OCI-LY7 (cell line): ENCODE results near the gene IFI30. TPM values are rescaled to one million over a fixed set of nuclear protein-coding genes. Genes with fewer than 3 reads are reported as not detected.
A peak's percentile ranks its signal among the peaks of the same experiment; 100 is the strongest.

ENCODE experiments used
- BruUV-seq: library from RNA; stranded (reverse); fragments of 400-500 nt; replicated peaks from 2 replicates; lab custom pipeline; 2021; lab: Mats Ljungman, UMichigan
- CTCF ChIA-PET: fragments of 300-600 bp; sonication (Branson Sonifier 250); formaldehyde crosslinking; loops from one replicate; lab custom pipeline; 2022; ENCODE audit warnings: antibody characterized with exemption; ENCODE audit not compliant: unreplicated experiment; lab: Charles Lee
- POLR2A ChIA-PET: fragments of 300-600 bp; sonication (Branson Sonifier 250); formaldehyde crosslinking; loops from one replicate; lab custom pipeline; 2022; ENCODE audit warnings: antibody characterized with exemption; lab: Charles Lee
- DNase-seq: peaks from one replicate; pipeline ENCODE4 v3.0.0-alpha.2; 2015; ENCODE audit warnings: low spot score
- H2AFZ ChIP-seq: fragments of 200-600 bp; sonication (generic), shearing (Covaris generic); 2 replicates; pipeline ENCODE4 v1.6.1; 2014; ENCODE audit warnings: mild to moderate bottlenecking, antibody characterized with exemption, low read length, moderate library complexity
- H3K27ac ChIP-seq: fragments of 200-600 bp; sonication (generic); 2 replicates; pipeline ENCODE4 v1.5.1; 2014; ENCODE audit warnings: mixed run types, low read depth, mild to moderate bottlenecking, moderate library complexity, low read length, inconsistent platforms; ENCODE audit not compliant: poor library complexity, severe bottlenecking
- H3K36me3 ChIP-seq: fragments of 200-600 bp; sonication (generic); 2 replicates; pipeline ENCODE4 v1.6.1; 2014; ENCODE audit warnings: mild to moderate bottlenecking, antibody characterized with exemption, low read length, moderate library complexity, mixed read lengths; ENCODE audit not compliant: insufficient read depth
- H3K4me1 ChIP-seq: fragments of 200-600 bp; sonication (generic); 2 replicates; pipeline ENCODE4 v1.5.1; 2014; ENCODE audit warnings: mild to moderate bottlenecking, low read length; ENCODE audit not compliant: insufficient read depth, poor library complexity, severe bottlenecking
- H3K4me2 ChIP-seq: fragments of 200-600 bp; sonication (generic); 2 replicates; pipeline ENCODE4 v1.6.1; 2014; ENCODE audit warnings: mild to moderate bottlenecking, low read length
- H3K4me3 ChIP-seq: fragments of 200-600 bp; sonication (generic); 2 replicates; pipeline ENCODE4 v1.5.1; 2014; ENCODE audit warnings: mild to moderate bottlenecking, low read depth, low read length; ENCODE audit not compliant: poor library complexity, severe bottlenecking
- H3K79me2 ChIP-seq: fragments of 200-600 bp; sonication (generic); 2 replicates; pipeline ENCODE4 v1.6.1; 2016; ENCODE audit warnings: low read depth, mild to moderate bottlenecking, low read length, moderate library complexity, mixed read lengths; ENCODE audit not compliant: insufficient read depth
- H3K9me2 ChIP-seq: fragments of 200-600 bp; sonication (generic); 2 replicates; pipeline ENCODE4 v1.6.1; 2016; ENCODE audit warnings: mild to moderate bottlenecking, low read length, mixed read lengths; ENCODE audit not compliant: insufficient read depth
- H3K9me3 ChIP-seq: fragments of 200-600 bp; sonication (generic); 2 replicates; pipeline ENCODE4 v1.6.1; 2014; ENCODE audit warnings: mild to moderate bottlenecking, mixed run types, low read length, mixed read lengths
- H4K20me1 ChIP-seq: fragments of 200-600 bp; sonication (generic); 2 replicates; pipeline ENCODE4 v1.6.1; 2014; ENCODE audit warnings: mild to moderate bottlenecking, antibody characterized with exemption, low read length, moderate library complexity, mixed read lengths; ENCODE audit not compliant: insufficient read depth
- EZH2phosphoT487 ChIP-seq: fragments of 200-600 bp; sonication (generic); IDR thresholded peaks from 2 replicates; pipeline ENCODE4 v1.6.1; 2018; ENCODE audit warnings: low read depth, borderline replicate concordance, mild to moderate bottlenecking, mixed run types, antibody characterized with exemption, low read length, moderate library complexity, mixed read lengths
- intact Hi-C: fragments of 100-400 bp; cut with micrococcal nuclease; formaldehyde crosslinking; loops from one replicate; pipeline ENCODE4 v1.10.0; 2022; ENCODE audit not compliant: unreplicated experiment
- total RNA-seq, 2 experiments: library from RNA; depleted of rRNA in 1 of 2; stranded (reverse); fragments of >200 nt in 1 of 2; shearing (Covaris generic) in 1 of 2; gene quantifications; 2 replicates each; pipeline ENCODE4 v1.2.3, GENCODE V29; 2014 to 2022
- TF ChIP-seq, protein P1 (sequence below): fragments of 200-600 bp; sonication (generic); conservative IDR thresholded peaks from 2 replicates; pipeline ENCODE4 v1.5.1; 2014; ENCODE audit warnings: mild to moderate bottlenecking, antibody characterized with exemption, low read length, moderate library complexity, mixed read lengths

Gene IFI30
- total RNA-seq, 2 experiments from 2014 or later: 170 to 195 TPM

DNA sequence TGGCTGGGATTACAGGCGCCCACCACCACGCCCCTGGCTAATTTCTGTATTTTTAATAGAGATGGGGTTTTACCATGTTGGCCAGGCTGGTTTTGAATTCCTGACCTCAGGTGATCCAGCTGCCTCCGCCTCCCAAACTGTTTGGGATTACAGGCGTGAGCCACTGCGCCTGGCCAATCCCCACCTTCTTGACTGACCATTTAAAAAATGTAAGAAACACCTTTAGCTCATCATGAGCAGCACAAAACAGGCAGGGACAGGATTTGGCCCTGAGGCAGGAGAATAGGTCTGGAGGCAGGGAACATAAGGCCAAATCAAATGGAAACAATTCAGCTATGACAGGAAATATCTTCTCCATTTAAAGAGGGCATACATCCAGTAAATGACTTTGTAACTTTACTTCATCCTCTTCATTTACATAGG, 18.0 kb downstream of the IFI30 start:
- peaks cover 8% of the 10 kb centered on the region; the same call in 1 of the 2 replicates for H3K79me2 ChIP-seq
- TF ChIP-seq, protein P1, sequence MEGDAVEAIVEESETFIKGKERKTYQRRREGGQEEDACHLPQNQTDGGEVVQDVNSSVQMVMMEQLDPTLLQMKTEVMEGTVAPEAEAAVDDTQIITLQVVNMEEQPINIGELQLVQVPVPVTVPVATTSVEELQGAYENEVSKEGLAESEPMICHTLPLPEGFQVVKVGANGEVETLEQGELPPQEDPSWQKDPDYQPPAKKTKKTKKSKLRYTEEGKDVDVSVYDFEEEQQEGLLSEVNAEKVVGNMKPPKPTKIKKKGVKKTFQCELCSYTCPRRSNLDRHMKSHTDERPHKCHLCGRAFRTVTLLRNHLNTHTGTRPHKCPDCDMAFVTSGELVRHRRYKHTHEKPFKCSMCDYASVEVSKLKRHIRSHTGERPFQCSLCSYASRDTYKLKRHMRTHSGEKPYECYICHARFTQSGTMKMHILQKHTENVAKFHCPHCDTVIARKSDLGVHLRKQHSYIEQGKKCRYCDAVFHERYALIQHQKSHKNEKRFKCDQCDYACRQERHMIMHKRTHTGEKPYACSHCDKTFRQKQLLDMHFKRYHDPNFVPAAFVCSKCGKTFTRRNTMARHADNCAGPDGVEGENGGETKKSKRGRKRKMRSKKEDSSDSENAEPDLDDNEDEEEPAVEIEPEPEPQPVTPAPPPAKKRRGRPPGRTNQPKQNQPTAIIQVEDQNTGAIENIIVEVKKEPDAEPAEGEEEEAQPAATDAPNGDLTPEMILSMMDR: no peak; the same call in 1 of the 2 replicates
- TF ChIP-seq EZH2phosphoT487: no peak
- ChIA-PET CTCF (interaction anchor here (0.7 to 1.3 kb wide), 2 partner anchors 30 to 234 kb away, joined by 3 read pairs; no protein-coding TSS in a partner anchor), POLR2A (interaction anchor here (0.6 to 1.9 kb wide), 6 partner anchors 10 to 717 kb away, joined by 3 to 8 read pairs (median 4); no protein-coding TSS in a partner anchor)
- no peaks in the 10 kb centered on the region for H3K9me3 ChIP-seq
- no TSS peak for BruUV-seq
- peak overlapping the region; percentile 69 for H3K4me3 ChIP-seq
- peaks cover 35% of the 10 kb centered on the region for H3K4me1 ChIP-seq
- H3K4me2 ChIP-seq: peak overlapping the region; percentile 92
- intact Hi-C loops: loop anchor here (2.0 kb wide), 1 partner anchor 23 kb away; no protein-coding TSS in a partner anchor
- H3K27ac ChIP-seq: peak overlapping the region; percentile 92
- H3K36me3 ChIP-seq: peaks cover 10% of the 10 kb centered on the region; the same call in 1 of the 2 replicates
- 0 out of 2 replicates have a peak, but pooled peaks cover 12% of the 10 kb centered on the region for H4K20me1 ChIP-seq
- peak overlapping the region; percentile 57; the same call in 1 of the 2 replicates for H2AFZ ChIP-seq
- DNase-seq: no peak
- no peaks in the 10 kb centered on the region for H3K9me2 ChIP-seq

DNA sequence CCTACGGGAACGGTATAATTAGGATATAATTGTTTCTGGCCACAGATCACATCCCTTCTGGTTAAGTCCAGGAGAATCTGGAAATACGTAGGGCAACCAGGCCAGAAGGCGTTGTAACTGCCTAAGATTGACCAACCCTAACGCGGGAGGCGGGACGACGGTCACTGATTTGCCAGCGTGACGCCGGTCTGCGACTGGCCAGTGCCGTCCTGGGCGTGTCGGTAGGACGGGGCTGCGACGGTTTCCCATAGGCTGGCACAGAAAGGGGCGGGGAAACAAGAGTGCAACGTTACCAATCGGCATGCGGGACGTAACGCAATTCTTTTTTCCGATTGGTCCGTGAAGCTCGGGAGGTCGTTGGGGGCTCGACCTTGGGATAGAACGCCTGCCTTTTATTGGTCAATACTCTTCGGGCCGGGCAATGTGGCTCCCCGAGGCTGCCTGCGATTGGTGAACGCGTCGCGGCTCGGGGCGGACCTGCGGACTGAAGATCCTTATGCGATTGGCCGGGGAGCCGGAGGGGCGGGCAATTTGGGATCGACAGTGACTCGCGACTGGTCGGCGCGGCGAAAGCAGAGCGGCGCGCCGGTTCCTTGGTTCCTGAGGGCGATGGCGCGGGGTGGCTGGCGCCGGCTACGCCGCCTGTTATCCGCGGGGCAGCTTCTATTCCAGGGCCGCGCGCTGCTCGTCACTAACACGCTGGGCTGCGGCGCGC, 19.2 kb downstream of the IFI30 start, which contains the start of gene MPV17L2:
MPV17L2 (plus strand) TSS at position 546 of the 715 bp plus-strand sequence; CDS start at position 610, 64 bp downstream.
- DNase-seq: peak; percentile 100
- no peak for TF ChIP-seq EZH2phosphoT487
- TF ChIP-seq, protein P1: no peak
- intact Hi-C loops: loop anchor here (2.0 kb wide), 1 partner anchor 24 kb away; no protein-coding TSS in a partner anchor
- Histone ChIP-seq H3K4me1 (peaks cover 31% of the 10 kb centered on the region), H3K79me2 (peaks cover 8% of the 10 kb centered on the region; the same call in 1 of the 2 replicates), H3K4me3 (peak within 1 kb of the TSS; percentile 97), H3K36me3 (peaks cover 21% of the 10 kb centered on the region; the same call in 1 of the 2 replicates), H3K4me2 (peak within 1 kb of the TSS; percentile 92), H3K9me3 (no peaks in the 10 kb centered on the region), H4K20me1 (0 out of 2 replicates have a peak, but pooled peaks cover 12% of the 10 kb centered on the region), H3K9me2 (no peaks in the 10 kb centered on the region), H3K27ac (peak within 1 kb of the TSS; percentile 92), H2AFZ (peak within 1 kb of the TSS; percentile 57; the same call in 1 of the 2 replicates)
- ChIA-PET POLR2A (interaction anchor here (0.6 to 1.9 kb wide), 4 partner anchors 12 to 1067 kb away, joined by 3 to 8 read pairs (median 6); partner anchors contain the start of gene RAB3A), CTCF (interaction anchor here (0.6 to 1.3 kb wide), 4 partner anchors 22 to 72 kb away, joined by 3 to 4 read pairs (median 3); no protein-coding TSS in a partner anchor)
- no TSS peak for BruUV-seq
